GM19240 (cell line): Measurements from ENCODE around the gene PSMG3.

Experiments
- DNase-seq: peaks from one replicate; pipeline ENCODE4 v3.0.0; 2011; ENCODE audit warnings: low spot score; ENCODE audit not compliant: insufficient read length

The PSMG3 gene

DNA sequence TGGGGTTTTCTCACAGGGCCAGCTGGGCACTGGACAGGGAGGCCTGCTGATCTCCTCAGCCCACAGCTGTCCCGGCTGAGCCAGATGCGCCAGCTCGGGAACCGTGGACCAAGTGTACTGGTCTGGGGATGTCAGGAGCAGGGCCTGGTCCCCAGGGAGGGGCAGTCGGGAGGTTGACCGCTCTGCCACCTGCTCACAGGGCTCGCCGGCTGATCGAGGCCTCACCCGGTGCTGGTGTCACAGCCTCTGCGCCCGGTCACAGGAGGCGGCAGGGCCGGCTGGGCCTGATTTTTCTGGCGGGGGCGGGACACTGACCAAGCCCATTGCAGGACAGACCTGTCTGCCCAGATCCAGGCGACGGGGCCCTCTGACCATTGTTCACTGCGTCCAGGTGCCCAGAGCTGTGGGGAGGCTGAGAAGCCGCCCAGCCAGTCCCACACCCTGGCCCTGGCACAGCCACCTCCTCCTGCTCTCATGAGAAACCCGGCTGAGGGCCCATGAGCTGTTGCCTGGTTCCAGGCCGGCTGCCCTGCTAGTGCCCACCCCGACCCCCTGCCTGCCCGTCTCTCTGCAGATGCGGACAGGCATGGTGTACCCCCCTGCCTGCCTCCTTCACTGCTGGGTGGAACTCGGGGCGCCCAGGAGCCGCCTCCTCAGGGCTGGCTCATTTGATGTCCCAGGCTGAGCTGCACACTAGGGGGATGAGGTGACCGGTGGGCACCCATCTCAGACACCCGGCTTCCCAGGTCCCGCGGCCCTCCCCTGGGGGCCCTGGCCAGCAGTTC is 10.8 kb downstream of the PSMG3 start:
- DNase-seq = no peak

DNA sequence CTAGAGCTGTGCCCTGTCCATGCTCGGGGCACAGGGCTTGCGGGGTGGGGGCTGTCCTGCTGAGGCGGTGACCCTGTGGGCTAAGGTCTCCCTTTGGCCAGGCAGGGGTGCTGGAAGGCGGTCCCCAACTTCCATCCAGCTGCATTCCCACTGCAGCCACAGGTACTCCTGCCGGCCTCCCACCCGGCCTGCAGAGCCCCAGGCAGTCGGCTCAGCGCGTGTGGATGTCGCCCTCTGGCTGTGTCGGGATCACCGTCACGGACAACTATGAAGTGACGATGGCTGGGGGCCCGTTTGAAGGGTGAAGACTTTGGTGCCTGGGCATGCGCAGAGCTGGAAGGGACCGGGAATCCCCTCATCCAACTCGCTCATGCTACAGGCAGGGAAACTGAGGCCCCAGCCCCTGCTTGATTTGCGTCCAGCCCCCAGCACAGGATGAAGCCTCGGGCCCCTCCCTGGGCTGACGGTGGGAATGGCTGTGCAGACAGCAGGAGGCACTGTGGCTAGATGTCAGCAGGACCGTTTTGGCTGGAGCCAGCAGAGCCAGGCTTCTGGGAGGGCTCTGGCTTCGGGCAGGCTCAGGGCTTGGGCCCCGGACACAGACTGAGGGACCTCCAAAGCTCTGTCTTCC is 11.5 kb downstream of the PSMG3 start:
- no peak for DNase-seq

DNA sequence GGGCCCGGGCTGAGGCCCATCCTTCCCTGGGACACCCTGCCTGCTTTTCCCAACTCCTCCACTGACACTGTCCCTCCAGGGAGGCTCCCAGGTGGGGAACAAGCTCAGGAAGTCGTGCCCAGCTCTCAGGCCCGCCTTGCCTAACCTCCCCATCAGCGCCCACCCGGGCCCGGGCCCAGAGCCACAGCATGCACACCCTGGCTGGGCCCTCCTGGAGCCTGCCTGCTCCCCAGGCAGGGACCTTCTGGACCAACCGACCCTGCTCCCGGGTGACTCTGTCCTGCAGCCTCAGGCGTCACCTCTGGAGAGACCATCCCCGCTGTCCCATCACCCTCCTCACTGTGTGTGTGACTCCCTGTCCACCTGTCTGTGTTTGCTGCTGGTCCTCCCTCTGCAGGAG is 12.1 kb downstream of the PSMG3 start:
- DNase-seq = no peak

DNA sequence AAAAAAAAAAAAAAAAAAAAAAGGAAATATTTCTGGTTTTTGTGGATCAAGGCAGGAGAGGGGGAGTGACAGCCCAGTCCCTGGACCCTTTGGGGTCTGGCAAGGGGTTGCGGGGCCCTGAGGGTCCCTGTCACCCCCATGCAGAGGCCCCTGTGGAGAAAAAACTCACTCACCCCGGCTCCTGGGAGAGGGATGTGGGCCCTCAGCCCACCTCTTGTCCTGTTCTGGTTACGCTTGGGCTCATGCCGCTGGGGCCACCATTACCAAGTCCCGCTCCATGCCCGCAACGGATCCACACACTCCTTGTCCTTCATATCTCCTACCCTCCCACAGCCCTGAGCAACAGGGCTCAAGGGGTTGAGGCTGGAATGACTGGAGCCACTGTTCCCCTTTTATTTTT is 12.8 kb downstream of the PSMG3 start:
- DNase-seq = no peak

DNA sequence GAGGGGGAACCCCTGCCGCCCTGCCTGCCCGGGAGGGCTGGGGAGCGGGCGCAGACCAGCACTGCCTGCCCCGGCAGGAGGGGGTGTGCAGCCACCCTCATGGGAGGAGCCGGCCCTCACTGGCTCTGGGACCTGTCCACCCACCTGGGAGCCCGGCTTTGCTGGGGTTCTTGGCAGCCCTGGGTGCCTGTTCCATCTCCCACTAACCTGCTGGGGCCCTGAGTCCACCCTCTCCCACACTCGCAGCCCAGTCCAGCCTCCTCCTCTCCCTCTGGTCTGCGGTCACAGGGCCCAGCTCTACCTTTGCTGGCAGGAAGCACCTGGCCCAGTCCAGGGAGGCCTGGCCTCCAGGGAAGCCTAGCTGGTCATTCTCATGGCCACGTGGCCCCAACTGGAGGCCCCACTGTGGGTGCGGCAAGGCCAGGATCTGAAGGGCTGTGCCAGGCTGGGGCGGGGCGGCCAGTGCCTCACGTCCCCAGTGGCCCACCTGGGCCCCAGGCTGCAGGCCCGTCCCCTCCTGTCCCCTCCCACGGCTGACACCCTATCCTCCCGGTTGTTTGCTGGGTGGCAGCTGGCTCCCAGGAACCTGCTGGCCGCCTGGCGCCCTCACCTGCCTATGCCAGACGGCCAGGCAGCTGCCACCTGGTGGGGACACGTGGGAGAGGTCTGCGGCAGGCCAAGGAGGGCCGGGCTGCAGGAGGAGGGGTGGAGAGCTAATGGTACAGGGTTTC is 13.9 kb downstream of the PSMG3 start, which contains the start of gene TMEM184A:
Gene TMEM184A (minus strand): TSS at position 393 of the 731 bp plus-strand sequence. CDS start 721 bp downstream, outside the sequence.
- DNase-seq = peak; percentile 79

DNA sequence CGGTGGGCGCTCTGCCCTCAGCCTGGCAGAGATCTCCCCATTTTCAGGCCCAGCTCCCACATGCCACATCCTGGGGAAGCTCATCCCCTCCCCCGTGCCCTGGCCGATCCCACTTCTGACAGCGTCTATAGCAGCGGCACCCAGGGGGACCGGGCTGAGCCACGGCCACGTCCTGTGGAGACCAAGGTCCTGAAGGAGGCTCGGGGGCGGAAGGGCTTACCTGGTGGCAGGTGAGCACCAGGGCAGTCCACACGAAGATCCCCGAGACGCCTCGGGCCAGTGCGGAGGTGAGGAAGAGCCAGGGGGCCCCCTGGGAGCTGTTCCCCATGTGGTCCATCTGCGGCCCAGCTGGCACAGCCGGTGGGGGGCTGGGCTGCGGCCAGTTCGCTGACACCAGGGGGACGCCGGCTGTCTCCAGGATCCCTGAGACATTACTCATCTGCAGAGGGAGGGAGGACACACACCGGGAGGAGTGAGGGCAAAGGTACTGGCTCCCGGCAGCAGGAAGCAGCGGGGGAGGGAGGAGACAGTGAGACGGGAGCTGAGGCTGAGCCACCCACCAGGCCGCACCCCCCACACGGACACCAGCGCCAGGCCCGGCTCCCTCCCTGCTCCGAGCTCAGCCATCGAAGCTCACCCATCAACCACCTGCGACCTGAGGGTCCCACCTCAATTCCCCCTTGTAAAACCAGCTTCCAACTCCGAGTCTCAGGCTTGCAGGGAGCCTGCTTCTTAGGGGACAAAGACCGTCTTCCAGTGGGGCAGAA is 14.6 kb downstream of the PSMG3 start:
- no peak for DNase-seq

DNA sequence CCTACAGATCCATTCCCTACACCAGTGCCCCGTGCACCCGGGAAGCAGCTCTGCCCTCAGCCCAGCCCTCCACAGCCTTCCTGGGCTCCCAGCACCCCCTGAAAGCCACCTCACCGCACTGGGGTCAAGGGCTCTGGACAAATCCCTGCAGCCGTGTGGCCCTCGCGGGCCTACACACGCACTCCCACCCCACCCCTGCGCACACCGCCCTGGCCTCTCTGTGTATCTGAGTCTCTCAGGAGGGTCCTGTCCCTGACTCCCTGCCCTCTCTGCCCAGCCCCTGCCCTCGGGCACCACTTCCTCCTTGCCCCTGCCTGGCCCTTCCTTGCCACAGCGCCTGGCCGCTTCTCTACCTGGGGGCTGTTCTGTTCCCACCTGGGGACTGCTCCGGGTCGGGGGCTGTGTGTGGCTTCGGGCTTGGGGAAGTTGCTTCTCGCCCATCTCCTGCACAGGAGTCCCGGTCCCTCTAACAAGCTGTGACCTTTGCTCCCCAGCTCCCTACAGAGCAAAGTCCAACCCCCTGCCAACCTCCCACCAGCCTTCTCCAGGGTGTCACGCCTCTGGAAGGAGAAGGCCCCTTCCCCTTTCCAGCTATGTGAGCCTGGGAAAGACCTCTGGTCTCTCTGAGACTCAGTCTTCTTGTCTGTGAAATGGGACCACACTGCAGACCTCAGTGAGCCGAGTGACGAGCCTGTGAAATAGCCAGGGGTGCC is 15.3 kb downstream of the PSMG3 start:
- DNase-seq = no peak

DNA sequence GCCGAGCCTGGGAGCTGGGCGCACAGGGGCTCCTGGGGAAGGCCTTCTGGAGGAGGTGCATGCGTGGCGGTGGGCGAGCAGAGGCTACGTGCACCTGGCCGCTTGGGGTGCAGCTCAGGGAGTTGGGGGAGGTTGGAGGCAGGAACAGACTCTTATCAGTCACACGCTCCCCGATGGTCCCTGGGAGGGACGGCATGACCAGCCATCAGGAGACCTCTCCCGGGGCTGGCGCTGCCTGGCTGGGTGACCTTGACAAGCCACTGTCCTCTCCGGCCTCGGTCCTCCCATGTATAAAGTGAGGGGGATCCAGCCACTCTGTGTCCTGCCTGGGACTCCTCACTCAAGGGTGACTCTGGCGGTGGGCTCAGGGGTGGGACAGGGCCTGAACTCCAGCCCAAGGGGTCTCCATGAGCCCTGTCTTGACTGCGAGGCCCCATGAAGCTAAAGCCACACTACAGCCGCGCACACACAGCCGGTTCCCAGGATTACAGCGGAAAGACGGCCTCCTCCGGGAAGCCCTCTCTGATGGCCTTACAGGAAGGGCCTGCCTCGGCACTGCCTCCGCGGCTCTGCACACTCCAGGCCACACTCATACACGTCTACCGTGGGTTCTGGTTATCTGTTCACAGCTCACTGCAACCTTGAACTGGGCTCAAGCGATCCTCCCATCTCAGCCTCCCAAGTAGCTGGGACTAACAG is 16.2 kb downstream of the PSMG3 start:
- no peak for DNase-seq

DNA sequence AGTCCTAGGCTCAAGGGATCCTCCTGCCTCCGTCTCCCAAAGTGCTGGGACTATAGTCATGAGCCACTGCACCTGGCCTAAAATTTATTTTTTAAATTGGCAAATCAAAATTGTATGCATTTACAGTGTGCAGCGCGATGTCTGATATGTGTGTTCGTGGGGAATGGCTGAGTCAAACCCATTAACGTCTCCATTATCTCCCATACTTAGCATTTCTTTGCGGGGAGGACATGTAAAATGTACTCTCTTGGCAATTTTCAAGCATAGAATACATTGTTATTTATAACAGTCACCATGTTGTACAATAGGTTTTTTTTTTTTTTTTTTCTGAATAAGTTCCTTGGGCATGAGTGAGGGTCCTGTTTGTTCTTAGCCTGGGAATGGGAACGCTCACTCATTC is 17.6 kb downstream of the PSMG3 start:
- no peak for DNase-seq

DNA sequence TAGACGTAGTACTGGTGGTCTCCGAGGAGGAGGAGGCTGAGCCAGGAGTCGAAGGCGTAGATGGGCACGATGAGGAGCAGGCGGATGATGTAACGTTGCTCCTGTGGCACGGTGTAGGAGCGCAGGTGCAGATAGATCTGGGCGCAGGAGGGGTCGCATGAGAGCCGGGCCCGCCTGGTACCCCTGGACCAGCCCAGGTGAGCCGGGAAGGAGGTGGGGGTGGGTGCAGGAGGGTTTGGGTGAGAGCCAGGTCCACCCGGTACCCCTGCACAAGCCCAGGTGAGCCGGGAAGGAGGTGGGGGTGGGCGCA is 19.0 kb downstream of the PSMG3 start:
- DNase-seq = no peak

DNA sequence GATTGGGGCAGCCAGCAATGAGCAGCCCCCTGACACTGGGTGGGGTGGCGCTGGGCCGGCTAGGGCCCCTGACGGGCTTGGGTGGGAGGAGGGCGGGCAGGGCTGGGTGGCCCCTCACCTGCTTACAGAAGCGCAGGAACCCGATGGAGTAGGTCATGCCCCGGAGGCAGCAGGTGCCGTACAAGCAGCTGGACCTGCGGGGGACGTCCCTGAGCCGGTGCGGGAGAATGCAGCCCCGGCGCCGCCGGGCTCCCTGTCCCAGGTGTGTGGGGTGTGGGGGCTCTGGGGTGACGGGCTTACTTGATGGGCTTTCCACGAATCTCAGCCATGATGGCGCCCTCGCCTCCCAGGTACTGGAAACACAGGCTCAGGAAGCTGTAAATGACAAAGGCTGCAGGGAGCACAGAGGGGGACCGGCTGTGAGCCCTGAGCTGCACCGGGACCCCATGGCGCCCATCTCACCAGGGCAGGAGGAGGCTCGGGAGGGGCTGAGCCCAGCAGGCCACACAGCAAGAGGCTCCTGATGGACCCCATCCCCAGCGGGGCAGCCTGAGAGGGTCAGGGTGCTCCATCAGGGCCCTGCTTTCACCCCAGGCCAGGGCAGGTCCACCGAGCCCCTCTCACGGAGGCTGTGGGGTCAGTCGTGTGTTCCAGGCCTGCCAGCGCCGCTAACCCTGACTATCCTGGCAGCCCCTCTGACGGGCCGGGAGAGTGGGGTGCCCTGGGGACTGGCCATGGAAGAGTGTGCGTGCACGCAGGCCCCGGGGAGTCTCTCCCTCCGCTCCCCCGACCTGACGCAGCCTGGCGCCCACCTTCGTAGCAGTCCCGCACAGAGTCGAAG is 19.6 kb downstream of the PSMG3 start:
- DNase-seq = no peak

DNA sequence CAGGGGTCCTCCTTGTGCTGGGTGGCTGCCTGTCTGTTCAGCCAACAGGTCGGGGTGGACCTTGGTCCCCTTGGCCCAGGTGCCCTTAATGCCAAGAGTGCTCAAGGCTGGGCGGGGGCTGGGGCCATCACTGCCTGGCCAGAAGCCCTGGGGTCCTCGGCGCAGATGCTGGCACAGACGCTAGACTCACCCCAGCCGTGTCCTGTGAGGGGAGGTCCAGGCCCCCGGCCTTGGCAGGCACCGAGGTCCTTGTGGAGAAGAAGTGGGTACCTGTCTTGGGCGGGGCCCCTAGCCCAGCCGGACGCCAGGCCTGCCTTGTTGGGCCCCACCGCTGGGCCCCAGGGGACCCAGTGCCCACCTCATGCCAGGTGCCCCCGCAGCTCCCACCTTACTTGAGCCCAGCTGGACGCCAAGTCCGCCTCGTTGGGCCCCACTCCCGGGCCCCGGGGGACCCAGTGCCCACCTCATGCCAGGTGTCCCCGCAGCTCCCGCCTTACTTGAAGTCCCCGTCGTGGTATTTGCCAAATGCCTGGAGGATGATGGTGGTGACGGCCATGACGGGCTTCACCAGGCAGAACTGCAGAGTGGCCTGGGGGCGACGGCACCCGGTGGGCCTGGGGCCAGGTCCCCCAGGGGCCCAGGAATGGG is 20.4 kb downstream of the PSMG3 start:
- DNase-seq = no peak

DNA sequence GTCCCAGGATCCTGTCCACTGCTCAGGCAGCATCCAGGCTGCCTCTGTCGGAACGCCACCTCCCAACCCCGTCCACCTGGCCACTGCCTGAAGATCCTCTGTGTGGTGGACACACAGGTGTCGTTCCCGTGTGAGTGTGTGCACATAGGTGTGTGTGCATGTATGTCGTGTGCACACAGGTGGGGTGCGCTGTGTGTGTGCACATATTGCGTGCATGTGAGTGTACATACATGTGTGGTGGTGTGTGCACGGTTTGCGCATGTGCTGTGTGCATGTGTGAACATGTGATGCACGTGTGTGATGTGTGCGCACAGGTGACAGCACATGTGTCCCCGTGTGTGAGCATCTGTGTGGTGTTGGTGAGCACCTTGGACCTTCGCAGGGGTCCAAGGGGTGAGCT is 20.9 kb downstream of the PSMG3 start:
- DNase-seq = no peak

DNA sequence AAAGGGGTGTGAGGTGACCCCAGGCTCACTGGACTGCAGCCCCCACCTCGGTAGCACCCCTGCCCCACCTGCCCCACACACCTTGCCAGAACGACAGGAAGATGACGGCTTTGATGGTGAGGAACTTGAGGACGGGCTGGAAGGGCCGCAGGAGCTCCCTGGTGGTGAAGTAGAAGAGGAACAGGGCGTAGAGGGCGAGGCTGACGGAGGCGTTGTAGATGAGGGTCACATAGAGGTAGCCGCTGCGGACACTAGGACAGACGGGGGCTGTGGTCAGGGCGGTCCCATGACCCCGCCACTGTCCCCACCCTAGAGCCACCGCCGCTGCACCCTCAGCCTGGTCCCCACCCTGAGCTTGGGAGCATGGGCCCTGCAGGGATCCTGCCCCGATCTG is 21.4 kb downstream of the PSMG3 start:
- no peak for DNase-seq

DNA sequence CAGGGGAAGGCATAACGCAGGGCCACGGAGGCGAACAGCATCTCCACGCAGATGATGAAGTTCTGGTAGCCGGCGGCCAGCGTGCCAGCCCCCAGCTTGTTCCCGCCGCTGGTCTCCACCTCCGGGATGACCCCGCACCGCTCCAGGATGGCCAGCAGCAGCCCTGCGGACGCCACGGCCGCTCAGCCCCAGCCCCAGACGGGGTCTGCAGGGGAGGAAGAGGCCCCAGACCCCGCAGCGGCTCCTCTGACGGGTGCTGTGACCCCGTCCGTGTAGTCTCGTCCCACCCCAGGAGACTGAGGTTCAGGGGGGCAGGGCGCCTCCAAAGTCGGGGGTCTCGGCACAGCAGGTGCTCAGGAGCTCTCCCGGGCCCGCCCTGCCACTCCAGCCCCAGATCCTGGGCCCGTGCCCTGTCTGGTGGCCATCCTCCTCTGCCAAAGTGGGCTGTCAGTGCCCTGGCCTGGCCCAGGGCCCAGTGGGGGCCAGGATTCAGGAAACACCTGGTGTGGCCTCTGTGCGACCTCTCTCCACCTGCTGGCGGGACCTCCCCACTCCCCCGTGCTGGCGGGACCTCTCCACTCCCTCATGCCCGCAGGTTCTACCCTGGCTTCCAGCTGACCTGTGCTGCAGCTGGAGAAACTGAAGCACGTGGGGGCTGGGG is 21.9 kb downstream of the PSMG3 start:
- DNase-seq = no peak

DNA sequence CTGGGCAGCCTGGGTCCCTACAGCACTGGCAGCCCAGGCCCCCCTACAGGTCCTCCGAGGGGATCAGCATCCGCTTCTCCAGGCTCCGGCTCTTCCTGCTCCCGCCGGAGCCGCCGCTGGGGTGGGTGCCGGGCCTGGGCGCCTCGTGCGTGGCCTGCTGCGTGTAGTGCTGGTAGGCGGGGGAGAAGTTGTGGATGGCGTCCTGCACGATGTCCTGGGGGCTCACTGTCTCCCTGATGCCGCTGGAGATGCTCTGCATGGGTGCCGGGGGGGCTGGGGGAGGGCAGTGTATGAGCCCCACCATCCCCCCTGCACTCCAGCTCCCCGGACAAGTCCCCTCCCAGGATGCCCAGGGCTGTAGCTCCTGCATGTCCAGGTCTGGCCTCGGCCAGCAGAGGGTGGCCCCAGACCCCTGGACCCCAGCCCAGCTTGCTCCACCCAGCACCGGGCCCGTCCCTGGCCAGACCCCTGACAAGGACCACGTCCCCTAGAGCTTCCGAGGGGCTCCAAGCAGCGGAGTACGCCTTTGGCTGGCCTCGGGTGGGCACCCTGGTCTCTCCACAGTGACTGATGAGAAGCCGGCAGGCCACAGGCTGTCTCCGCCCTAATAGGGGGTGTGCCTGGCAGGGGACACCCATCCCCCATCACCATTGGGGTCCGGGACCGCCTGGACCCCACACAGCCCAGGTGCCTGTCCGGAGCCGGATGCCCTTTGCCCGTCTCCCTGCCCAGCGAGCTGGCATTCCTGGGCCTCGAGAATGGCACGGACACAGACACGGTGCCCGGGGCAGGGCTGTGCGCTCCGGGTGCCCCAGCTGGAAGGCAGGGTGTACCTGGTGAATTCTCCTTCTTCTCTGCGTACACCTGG is 22.7 kb downstream of the PSMG3 start:
- no peak for DNase-seq

DNA sequence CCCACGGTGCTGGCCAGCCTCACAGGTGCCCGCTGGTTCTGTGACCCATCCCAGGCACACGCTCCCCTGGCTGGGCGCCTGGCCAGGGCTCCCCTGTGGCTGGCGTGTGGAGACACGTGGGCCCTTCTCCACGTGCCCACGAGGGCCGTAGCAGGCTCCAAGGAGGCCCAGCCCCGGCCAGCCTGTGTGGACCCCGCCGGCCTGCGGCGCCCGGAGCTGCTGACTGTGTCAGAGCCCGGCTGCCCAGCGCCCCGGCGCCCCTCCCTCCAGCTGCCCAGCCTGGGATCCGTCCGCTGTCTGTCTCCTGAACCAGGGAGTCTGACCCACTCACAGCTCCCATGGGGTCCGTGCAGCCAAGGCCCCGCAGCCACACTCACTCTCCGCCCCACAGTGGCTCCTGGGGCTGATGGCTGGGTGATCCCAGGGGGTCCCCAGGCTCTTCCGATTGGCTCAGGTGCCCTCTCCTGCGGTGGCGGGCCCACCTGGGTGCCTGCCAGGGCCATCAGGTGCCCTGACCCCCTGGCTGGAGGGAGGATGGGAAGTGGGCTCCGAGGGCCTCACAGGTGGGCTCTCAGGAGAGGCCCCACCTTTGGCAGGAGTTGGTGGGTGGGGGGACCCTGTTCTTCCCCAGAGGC is 23.4 kb downstream of the PSMG3 start:
- DNase-seq = no peak
